ENCODE results near the gene EVC2. TPM values are rescaled to one million over a fixed set of nuclear protein-coding genes. Genes with fewer than 3 reads are reported as not detected.
"Not testable (repeated sequence)": the region's sequence is repeated elsewhere in the genome, so short reads cannot be mapped to it uniquely, and the experiment has no call there.

Gene EVC2
- total RNA-seq, 3 donors from 2014 or later, result 16.0 to 19.5 (median 17.7) TPM

DNA sequence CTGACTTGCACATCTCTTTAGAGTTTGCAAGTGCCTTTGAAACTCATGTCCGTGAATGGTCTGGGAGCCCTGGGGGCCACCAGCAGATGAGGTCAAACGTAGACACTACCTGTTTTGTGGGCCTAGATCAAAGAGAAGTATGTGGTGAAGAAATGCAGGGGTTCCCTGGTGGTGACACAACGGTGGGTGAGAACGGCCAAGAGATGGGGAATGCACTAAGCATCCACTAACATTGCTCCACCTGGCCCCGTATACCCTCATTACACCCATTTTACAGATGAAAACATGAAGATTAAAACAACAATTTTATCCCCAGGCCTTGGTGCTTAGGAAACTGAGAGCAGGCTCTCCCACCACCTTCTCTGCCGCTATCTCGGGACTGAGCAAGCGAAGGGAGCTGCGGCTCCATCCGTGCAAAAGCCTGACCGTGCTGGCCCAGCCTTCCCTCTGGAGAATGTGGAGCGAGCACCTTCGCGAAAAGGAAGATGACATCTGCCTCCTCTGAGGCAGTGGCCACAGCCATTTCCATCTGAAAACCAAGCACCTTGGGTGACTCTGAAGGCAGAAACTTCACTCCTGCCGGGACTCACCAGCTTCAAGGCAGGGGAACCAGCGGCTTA is 91.9 kb downstream of the EVC2 start:
- DNase-seq (ENCODE audit: low spot score in 2 of 2), result no peak
- Histone ChIP-seq H3K27me3 (no peaks in the 10 kb centered on the region), H3K4me3 (no peak overlapping the region), H3K9me3 (no peaks in the 10 kb centered on the region), H3K36me3 (no peaks in the 10 kb centered on the region), H3K27ac (no peak overlapping the region), H3K4me1 (no peaks in the 10 kb centered on the region)
- intact Hi-C loops (cut with DNase I; ENCODE audit: low total_unique reads), result no loop called here
- TF ChIP-seq POLR2A (IDR thresholded peaks at IDR 0.05) (no peak), POLR2AphosphoS5 (IDR thresholded peaks at IDR 0.05) (no peak)
- TF ChIP-seq, protein P1, sequence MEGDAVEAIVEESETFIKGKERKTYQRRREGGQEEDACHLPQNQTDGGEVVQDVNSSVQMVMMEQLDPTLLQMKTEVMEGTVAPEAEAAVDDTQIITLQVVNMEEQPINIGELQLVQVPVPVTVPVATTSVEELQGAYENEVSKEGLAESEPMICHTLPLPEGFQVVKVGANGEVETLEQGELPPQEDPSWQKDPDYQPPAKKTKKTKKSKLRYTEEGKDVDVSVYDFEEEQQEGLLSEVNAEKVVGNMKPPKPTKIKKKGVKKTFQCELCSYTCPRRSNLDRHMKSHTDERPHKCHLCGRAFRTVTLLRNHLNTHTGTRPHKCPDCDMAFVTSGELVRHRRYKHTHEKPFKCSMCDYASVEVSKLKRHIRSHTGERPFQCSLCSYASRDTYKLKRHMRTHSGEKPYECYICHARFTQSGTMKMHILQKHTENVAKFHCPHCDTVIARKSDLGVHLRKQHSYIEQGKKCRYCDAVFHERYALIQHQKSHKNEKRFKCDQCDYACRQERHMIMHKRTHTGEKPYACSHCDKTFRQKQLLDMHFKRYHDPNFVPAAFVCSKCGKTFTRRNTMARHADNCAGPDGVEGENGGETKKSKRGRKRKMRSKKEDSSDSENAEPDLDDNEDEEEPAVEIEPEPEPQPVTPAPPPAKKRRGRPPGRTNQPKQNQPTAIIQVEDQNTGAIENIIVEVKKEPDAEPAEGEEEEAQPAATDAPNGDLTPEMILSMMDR (IDR thresholded peaks at IDR 0.05), result no peak

DNA sequence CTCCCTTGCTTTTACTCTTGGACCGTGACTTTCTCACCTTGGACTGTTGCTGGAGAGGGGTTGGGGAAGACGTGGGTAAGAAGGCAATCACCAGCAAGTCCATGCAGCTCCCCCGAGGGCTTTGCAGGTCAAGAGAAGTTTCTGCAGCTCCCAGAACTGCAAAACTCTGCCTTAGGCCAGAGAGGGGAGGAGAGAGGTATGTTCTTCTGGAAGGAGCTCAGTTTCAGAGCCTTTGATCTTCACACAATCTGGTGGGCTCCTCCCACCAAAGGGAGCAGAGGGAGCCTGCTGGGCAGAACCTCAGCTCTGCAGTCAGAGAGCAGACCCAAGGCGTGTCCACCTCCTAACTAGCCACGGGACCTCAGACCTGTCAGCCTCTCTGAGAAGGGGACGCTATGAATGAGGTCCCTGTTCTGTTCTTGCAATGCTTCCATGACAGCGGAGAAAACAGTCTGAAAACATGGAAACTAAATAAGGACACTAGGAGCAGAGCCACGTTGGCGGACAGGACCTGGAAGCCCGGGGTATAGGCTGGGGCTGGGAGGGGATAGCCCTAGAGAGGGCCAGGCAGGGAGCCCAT is 92.8 kb downstream of the EVC2 start:
- no peaks in the 10 kb centered on the region for H3K27me3 ChIP-seq
- TF ChIP-seq POLR2A (IDR thresholded peaks at IDR 0.05) (no peak), POLR2AphosphoS5 (IDR thresholded peaks at IDR 0.05) (no peak)
- TF ChIP-seq, protein P1 (IDR thresholded peaks at IDR 0.05), result no peak
- H3K36me3 ChIP-seq, result no peaks in the 10 kb centered on the region
- intact Hi-C loops (cut with DNase I; ENCODE audit: low total_unique reads), result no loop called here
- no peak overlapping the region for H3K4me3 ChIP-seq
- H3K4me1 ChIP-seq, result no peaks in the 10 kb centered on the region
- H3K27ac ChIP-seq, result no peak overlapping the region
- H3K9me3 ChIP-seq, result no peaks in the 10 kb centered on the region
- DNase-seq (ENCODE audit: low spot score in 2 of 2), result no peak

DNA sequence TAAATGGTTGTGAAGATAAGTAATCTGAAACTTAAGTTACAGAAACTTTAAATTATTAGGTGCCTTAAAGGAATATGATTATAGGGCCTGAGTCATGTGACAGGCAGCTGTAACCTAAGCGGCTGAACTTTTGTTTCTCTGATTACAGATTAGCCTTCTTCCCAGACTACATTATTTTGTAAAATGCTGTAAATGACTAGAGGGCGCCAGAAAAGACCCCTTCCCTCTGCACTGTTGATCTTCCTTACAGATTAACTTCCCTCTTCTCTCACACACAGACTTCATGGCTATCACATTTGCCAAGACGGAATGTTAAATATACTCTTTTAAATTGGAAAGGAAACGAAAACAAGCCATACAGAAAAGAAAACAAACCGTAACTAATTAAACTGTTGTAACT is 96.6 kb downstream of the EVC2 start:
- no peak for DNase-seq (ENCODE audit: low spot score in 2 of 2)
- no peaks in the 10 kb centered on the region for H3K36me3 ChIP-seq
- intact Hi-C loops (cut with DNase I; ENCODE audit: low total_unique reads), result loop anchor here (5.0 kb wide), 1 partner anchor 624 kb away; no protein-coding TSS in a partner anchor
- H3K27me3 ChIP-seq, result no peaks in the 10 kb centered on the region
- H3K4me3 ChIP-seq, result no peak overlapping the region
- TF ChIP-seq POLR2AphosphoS5 (IDR thresholded peaks at IDR 0.05) (no peak), POLR2A (IDR thresholded peaks at IDR 0.05) (no peak)
- TF ChIP-seq, protein P1 (IDR thresholded peaks at IDR 0.05), result no peak
- H3K4me1 ChIP-seq, result no peaks in the 10 kb centered on the region
- H3K27ac ChIP-seq, result no peak overlapping the region
- H3K9me3 ChIP-seq, result no peaks in the 10 kb centered on the region

DNA sequence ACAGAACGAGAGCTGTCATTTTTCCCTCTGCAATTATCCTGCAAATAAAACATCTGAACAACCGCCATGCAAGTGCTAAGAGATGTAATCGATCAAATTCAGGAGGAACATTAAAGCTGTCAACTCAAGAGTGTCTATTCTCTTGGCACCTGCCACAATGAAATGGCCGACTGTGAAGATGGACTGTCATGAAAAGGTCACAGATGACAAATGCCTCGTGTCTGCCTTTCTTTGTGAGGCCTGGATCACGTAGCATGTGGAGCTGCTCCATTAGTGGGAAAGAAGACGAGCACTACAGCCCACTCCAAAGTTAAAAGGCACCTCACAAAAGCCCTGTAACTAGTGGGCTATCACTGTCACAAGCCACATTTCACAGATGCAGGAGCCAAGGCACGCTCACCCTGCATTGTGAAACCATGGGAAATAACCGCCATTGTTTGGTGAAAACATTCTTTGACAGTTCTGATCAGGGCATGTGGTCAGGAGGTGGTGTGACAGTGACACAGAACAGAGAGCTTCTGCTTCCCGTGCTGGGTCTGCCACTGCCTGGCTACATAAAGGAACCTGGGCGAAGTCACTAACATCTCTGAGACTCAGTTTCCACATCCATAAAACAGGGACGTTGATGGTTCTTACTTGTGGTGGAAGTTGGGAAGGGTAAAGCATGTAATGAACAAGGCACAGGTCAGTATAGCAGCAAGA is 98.9 kb downstream of the EVC2 start:
- no peak for DNase-seq (ENCODE audit: low spot score in 2 of 2)
- TF ChIP-seq POLR2A (IDR thresholded peaks at IDR 0.05) (no peak), POLR2AphosphoS5 (IDR thresholded peaks at IDR 0.05) (no peak)
- TF ChIP-seq, protein P1 (IDR thresholded peaks at IDR 0.05), result no peak
- intact Hi-C loops (cut with DNase I; ENCODE audit: low total_unique reads), result loop anchor here (5.0 kb wide), 1 partner anchor 622 kb away; no protein-coding TSS in a partner anchor
- Histone ChIP-seq H3K27me3 (no peaks in the 10 kb centered on the region), H3K4me3 (no peak overlapping the region), H3K27ac (no peak overlapping the region), H3K4me1 (no peaks in the 10 kb centered on the region), H3K36me3 (no peaks in the 10 kb centered on the region), H3K9me3 (no peaks in the 10 kb centered on the region)

DNA sequence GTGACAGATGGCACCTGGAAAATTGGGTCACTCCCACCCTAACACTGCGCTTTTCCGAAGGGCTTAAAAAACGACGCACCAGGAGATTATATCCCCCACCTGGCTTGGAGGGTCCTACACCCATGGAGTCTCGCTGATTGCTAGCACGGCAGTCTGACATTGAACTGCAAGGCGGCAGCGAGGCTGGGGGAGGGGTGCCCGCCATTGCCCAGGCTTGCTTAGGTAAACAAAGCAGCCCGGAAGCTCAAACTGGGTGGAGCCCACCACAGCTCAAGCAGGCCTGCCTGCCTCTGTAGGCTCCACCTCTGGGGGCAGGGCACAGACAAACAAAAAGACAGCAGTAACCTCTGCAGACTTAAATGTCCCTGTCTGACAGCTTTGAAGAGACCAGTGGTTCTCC is 114.5 kb downstream of the EVC2 start:
- intact Hi-C loops (cut with DNase I; ENCODE audit: low total_unique reads); H3K9me3 ChIP-seq; H3K4me1 ChIP-seq; H3K27ac ChIP-seq; H3K4me3 ChIP-seq; H3K27me3 ChIP-seq; H3K36me3 ChIP-seq; DNase-seq (ENCODE audit: low spot score in 2 of 2): not testable (repeated sequence)
